Endothelial cell of umbilical vein (primary cell): ENCODE data around the gene CNTN5. TPM values are rescaled to one million over a fixed set of nuclear protein-coding genes. Genes with fewer than 3 reads are reported as not detected.

ENCODE experiments used
- BruUV-seq: library from RNA; stranded (reverse); fragments of 400-500 nt; replicated peaks from 2 replicates; lab custom pipeline; 2021; lab: Mats Ljungman, UMichigan
- CTCF ChIA-PET: fragments of 300-600, 350-600 bp; sonication (Branson Sonifier 250); formaldehyde crosslinking; loops from one replicate; lab custom pipeline; 2021; ENCODE audit warnings: antibody characterized with exemption, inconsistent platforms; lab: Charles Lee
- POLR2A ChIA-PET: fragments of 300-600, 350-600 bp; sonication (Branson Sonifier 250); formaldehyde crosslinking; loops from one replicate; lab custom pipeline; 2021; ENCODE audit warnings: antibody characterized with exemption, inconsistent platforms; lab: Charles Lee
- DNase-seq: peaks from one replicate; pipeline ENCODE4 v3.0.0-alpha.2; 2011; ENCODE audit warnings: low read depth, low spot score
- FAIRE-seq: peaks from 2 replicates; lab custom pipeline; 2011; peaks lifted over from hg19 to GRCh38; lab: Jason Lieb, UNC
- H2AFZ ChIP-seq: 2 replicates; pipeline ENCODE4 v1.6.0; 2012; ENCODE audit warnings: low read depth, low read length, control low read depth, inconsistent platforms
- H3K27ac ChIP-seq: 2 replicates; pipeline ENCODE4 v1.5.1; 2011; ENCODE audit warnings: low read depth, mild to moderate bottlenecking, control low read depth, low read length, moderate library complexity; ENCODE audit not compliant: insufficient read depth
- H3K27me3 ChIP-seq, 2 experiments: 2 replicates each; pipeline versions ENCODE4 v1.6.0 to v1.6.1; 2011; ENCODE audit warnings: low read length in 2 of 2, mixed read lengths in 1 of 2; ENCODE audit not compliant: control insufficient read depth in 2 of 2, insufficient read depth in 2 of 2
- H3K36me3 ChIP-seq, 2 experiments: 2 replicates in 1 of 2; 3 replicates in 1 of 2; pipeline ENCODE4 v1.5.1; 2011; ENCODE audit warnings: low read length in 2 of 2, mild to moderate bottlenecking in 1 of 2, moderate library complexity in 1 of 2; ENCODE audit not compliant: control insufficient read depth in 2 of 2, insufficient read depth in 2 of 2; ENCODE audit errors: extremely low read depth in 1 of 2
- H3K4me1 ChIP-seq: 3 replicates; pipeline ENCODE4 v1.5.1; 2011; ENCODE audit warnings: mild to moderate bottlenecking, low read length; ENCODE audit not compliant: control insufficient read depth, insufficient read depth; ENCODE audit errors: extremely low read depth
- H3K4me2 ChIP-seq: 2 replicates; pipeline ENCODE4 v1.6.1; 2011; ENCODE audit warnings: low read length, control low read depth, mixed read lengths; ENCODE audit not compliant: insufficient read depth
- H3K4me3 ChIP-seq, 3 experiments: fragments of 200-600 bp in 1 of 3; sonication (generic), shearing (Covaris generic) in 1 of 3; replicated peaks in 1 of 3; 2 replicates each; pipeline ENCODE4 v1.5.1; 2011 to 2016; ENCODE audit warnings: control low read depth in 3 of 3, low read length in 3 of 3, mild to moderate bottlenecking in 2 of 3, inconsistent platforms in 1 of 3, low read depth in 1 of 3, moderate library complexity in 1 of 3; ENCODE audit not compliant: insufficient read depth in 1 of 3
- H3K79me2 ChIP-seq: 2 replicates; pipeline ENCODE4 v1.6.0; 2012; ENCODE audit warnings: low read length, inconsistent platforms; ENCODE audit not compliant: control insufficient read depth, insufficient read depth
- H3K9ac ChIP-seq: replicated peaks from 2 replicates; pipeline ENCODE3; 2011; ENCODE audit warnings: low read length, control low read depth; ENCODE audit not compliant: insufficient read depth; ENCODE audit errors: extremely low read depth
- H3K9me1 ChIP-seq: replicated peaks from 3 replicates; pipeline ENCODE4 v1.6.0; 2011; ENCODE audit warnings: mild to moderate bottlenecking, low read length; ENCODE audit not compliant: control insufficient read depth, insufficient read depth; ENCODE audit errors: extremely low read depth
- H3K9me3 ChIP-seq: replicated peaks from 2 replicates; pipeline ENCODE4 v1.5.1; 2012; ENCODE audit warnings: low read length, inconsistent platforms; ENCODE audit not compliant: control insufficient read depth, insufficient read depth
- H4K20me1 ChIP-seq: replicated peaks from 2 replicates; pipeline ENCODE3; 2011; ENCODE audit warnings: mild to moderate bottlenecking, low read length; ENCODE audit not compliant: control insufficient read depth, insufficient read depth; ENCODE audit errors: extremely low read depth
- EZH2 ChIP-seq: IDR thresholded peaks from 2 replicates; pipeline ENCODE4 v1.6.1; 2012; ENCODE audit warnings: borderline replicate concordance, low read depth, mild to moderate bottlenecking, moderate library complexity, low read length, inconsistent platforms; ENCODE audit not compliant: severe bottlenecking
- FOS ChIP-seq: IDR thresholded peaks from 2 replicates; pipeline ENCODE4 v1.6.1; 2011; ENCODE audit warnings: mild to moderate bottlenecking, low read length, moderate library complexity, borderline replicate concordance; ENCODE audit not compliant: insufficient read depth
- GATA2 ChIP-seq: IDR thresholded peaks from 2 replicates; pipeline ENCODE4 v1.7.0; 2011; ENCODE audit warnings: low read depth, mild to moderate bottlenecking, moderate library complexity, mixed read lengths, low read length; ENCODE audit not compliant: insufficient read length, insufficient read depth
- JUN ChIP-seq: IDR thresholded peaks from 2 replicates; pipeline ENCODE4 v1.6.1; 2011; ENCODE audit warnings: borderline replicate concordance, low read depth; ENCODE audit not compliant: insufficient read length, insufficient read depth
- MYC ChIP-seq: IDR thresholded peaks from one replicate; pipeline ENCODE4 v1.6.1; 2011; ENCODE audit warnings: mild to moderate bottlenecking, low read depth, low read length
- POLR2A ChIP-seq: IDR thresholded peaks from 2 replicates; pipeline ENCODE4 v1.6.1; 2012; ENCODE audit warnings: low read depth, mild to moderate bottlenecking, control low read depth, low read length
- POLR2AphosphoS5 ChIP-seq: IDR thresholded peaks from 2 replicates; pipeline ENCODE4 v1.6.1; 2012; ENCODE audit warnings: low read depth, mild to moderate bottlenecking, control low read depth, low read length, moderate library complexity; ENCODE audit not compliant: insufficient read depth
- dilution Hi-C: fragments of 300-500 bp; cut with MboI; formaldehyde crosslinking; loops from one replicate; pipeline ENCODE4 v1.15.0; 2019; ENCODE audit warnings: low sequenced_read_pairs; ENCODE audit not compliant: extremely low pct_ligation_motif_present
- intact Hi-C: fragments of 100-400 bp; cut with micrococcal nuclease; formaldehyde crosslinking; loops from one replicate; pipeline ENCODE4 v1.10.0; 2022
- polyA plus RNA-seq, 4 experiments: library from polyadenylated mRNA; depleted of rRNA in 3 of 4; stranded (reverse) in 3 of 4; unstranded in 1 of 4; fragments of >200 nt; gene quantifications; 2 replicates each; pipeline versions ENCODE4 v1.2.1 to v1.2.3, GENCODE V29; 2011 to 2012; ENCODE audit warnings: missing spikeins in 1 of 4
- total RNA-seq: library from RNA; stranded (reverse); gene quantifications from 2 replicates; pipeline ENCODE4 v1.2.3, GENCODE V29; 2021
- TF ChIP-seq, protein P1 (sequence below): IDR thresholded peaks from 2 replicates; pipeline ENCODE4 v1.6.1; 2011; ENCODE audit not compliant: insufficient read depth, insufficient read length
- TF ChIP-seq, protein P2 (sequence below), 2 donors: IDR thresholded peaks; 1 replicate in 1 of 2; 2 replicates in 1 of 2; pipeline ENCODE4 v1.5.1; 2011; ENCODE audit warnings: low read length in 2 of 2, mild to moderate bottlenecking in 2 of 2, moderate library complexity in 2 of 2, control low read depth in 1 of 2, inconsistent platforms in 1 of 2, low read depth in 1 of 2; ENCODE audit not compliant: insufficient read depth in 1 of 2; ENCODE audit errors: extremely low read depth in 1 of 2

CNTN5 gene
- total and polyA plus RNA-seq, 2 donors (not counting 3 experiments of a cell fraction or from before 2014, with no cell fraction given) = not detected

DNA sequence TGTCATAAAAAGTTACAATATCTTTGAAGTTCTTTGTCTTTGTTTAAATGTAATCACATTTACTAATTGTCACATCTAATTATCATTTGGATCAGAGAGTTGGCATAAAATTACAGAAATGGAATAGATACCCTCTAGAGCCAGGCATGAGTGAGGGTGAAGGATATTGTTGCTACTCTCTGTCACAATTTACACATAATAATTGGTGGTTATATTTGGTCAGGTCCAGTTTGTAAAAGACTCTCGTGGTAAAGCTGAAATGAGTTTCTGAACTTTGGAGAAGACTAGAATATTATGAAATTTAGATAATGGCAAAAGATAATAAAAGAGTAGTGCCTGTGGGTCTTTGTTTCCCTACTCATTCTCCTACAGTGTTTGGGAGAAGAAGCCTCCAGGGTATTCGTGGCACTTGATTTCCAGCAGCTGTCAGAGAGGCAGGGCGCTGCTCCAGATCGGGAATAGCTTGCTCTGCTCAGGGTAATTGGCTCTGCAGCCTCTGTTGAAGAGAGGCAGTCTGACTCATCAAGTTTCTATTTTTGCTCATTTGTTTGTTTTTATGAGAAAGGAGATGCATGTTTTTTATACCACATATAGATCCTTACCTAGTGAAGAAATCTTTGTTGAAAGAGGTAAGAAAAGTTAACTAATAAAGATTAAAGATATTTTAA is 349.9 kb downstream of the CNTN5 start:
- H3K36me3 ChIP-seq = no peaks in the 10 kb centered on the region
- CTCF ChIA-PET = no interaction called here
- H3K4me1 ChIP-seq = no peaks in the 10 kb centered on the region
- no TSS peak for BruUV-seq
- no peaks in the 10 kb centered on the region for H3K9me3 ChIP-seq
- POLR2A ChIA-PET = no interaction called here
- no peaks in the 10 kb centered on the region for H3K9me1 ChIP-seq
- no peaks in the 10 kb centered on the region for H4K20me1 ChIP-seq
- intact Hi-C loops = no loop called here
- H3K27ac ChIP-seq = no peak overlapping the region
- no peak overlapping the region for H3K4me2 ChIP-seq
- DNase-seq (no peak), FAIRE-seq (no peak)
- H3K9ac ChIP-seq = no peak overlapping the region
- no peak overlapping the region for H2AFZ ChIP-seq
- H3K27me3 ChIP-seq = no peaks in the 10 kb centered on the region
- no peaks in the 10 kb centered on the region for H3K79me2 ChIP-seq
- TF ChIP-seq POLR2A = no peak
- TF ChIP-seq FOS = no peak
- TF ChIP-seq MYC = no peak
- TF ChIP-seq POLR2AphosphoS5 = no peak
- TF ChIP-seq JUN = no peak
- TF ChIP-seq EZH2 = no peak
- H3K4me3 ChIP-seq = no peak overlapping the region
- dilution Hi-C loops = no loop called here

DNA sequence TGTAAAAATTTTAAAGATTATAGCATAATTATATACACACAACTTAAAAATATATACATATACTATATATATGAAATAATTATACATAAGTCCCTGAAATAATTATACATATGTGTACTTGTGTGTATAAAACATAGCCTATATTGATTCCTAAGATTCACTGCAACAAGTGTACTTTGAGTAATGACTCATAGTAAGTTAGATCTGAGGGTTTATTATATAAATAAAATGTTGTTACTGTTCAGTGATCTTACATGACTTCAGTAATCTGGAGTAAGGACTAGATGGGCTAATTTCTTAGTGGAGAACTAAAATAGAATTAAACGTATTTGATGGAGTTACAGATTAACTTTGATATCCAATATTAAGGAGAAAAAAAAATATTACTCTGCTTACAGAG is 350.5 kb downstream of the CNTN5 start:
- dilution Hi-C loops = no loop called here
- Histone ChIP-seq H3K4me1 (no peaks in the 10 kb centered on the region), H3K4me2 (no peak overlapping the region), H4K20me1 (no peaks in the 10 kb centered on the region), H3K4me3 (no peak overlapping the region), H3K27me3 (no peaks in the 10 kb centered on the region), H3K9ac (no peak overlapping the region), H3K9me1 (no peaks in the 10 kb centered on the region), H3K79me2 (no peaks in the 10 kb centered on the region), H3K36me3 (no peaks in the 10 kb centered on the region), H2AFZ (no peak overlapping the region), H3K27ac (no peak overlapping the region), H3K9me3 (no peaks in the 10 kb centered on the region)
- BruUV-seq = no TSS peak
- intact Hi-C loops = no loop called here
- TF ChIP-seq, protein P1, sequence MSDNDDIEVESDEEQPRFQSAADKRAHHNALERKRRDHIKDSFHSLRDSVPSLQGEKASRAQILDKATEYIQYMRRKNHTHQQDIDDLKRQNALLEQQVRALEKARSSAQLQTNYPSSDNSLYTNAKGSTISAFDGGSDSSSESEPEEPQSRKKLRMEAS = no peak
- TF ChIP-seq GATA2 = no peak
- TF ChIP-seq MYC = no peak
- TF ChIP-seq JUN = no peak
- TF ChIP-seq FOS = no peak
- TF ChIP-seq EZH2 = no peak
- TF ChIP-seq, protein P2, sequence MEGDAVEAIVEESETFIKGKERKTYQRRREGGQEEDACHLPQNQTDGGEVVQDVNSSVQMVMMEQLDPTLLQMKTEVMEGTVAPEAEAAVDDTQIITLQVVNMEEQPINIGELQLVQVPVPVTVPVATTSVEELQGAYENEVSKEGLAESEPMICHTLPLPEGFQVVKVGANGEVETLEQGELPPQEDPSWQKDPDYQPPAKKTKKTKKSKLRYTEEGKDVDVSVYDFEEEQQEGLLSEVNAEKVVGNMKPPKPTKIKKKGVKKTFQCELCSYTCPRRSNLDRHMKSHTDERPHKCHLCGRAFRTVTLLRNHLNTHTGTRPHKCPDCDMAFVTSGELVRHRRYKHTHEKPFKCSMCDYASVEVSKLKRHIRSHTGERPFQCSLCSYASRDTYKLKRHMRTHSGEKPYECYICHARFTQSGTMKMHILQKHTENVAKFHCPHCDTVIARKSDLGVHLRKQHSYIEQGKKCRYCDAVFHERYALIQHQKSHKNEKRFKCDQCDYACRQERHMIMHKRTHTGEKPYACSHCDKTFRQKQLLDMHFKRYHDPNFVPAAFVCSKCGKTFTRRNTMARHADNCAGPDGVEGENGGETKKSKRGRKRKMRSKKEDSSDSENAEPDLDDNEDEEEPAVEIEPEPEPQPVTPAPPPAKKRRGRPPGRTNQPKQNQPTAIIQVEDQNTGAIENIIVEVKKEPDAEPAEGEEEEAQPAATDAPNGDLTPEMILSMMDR (IDR thresholded peaks at IDR 0.05; ENCODE audit: extremely low read depth in 1 of 2, insufficient read depth in 1 of 2, low read depth in 1 of 2, low read length in 2 of 2) = no peak
- no peak for TF ChIP-seq POLR2AphosphoS5
- TF ChIP-seq POLR2A = no peak
- FAIRE-seq = no peak
- DNase-seq = no peak
- POLR2A ChIA-PET = no interaction called here
- CTCF ChIA-PET = no interaction called here
